ENCODE results near the gene TMEM120A.

Gene TMEM120A

DNA sequence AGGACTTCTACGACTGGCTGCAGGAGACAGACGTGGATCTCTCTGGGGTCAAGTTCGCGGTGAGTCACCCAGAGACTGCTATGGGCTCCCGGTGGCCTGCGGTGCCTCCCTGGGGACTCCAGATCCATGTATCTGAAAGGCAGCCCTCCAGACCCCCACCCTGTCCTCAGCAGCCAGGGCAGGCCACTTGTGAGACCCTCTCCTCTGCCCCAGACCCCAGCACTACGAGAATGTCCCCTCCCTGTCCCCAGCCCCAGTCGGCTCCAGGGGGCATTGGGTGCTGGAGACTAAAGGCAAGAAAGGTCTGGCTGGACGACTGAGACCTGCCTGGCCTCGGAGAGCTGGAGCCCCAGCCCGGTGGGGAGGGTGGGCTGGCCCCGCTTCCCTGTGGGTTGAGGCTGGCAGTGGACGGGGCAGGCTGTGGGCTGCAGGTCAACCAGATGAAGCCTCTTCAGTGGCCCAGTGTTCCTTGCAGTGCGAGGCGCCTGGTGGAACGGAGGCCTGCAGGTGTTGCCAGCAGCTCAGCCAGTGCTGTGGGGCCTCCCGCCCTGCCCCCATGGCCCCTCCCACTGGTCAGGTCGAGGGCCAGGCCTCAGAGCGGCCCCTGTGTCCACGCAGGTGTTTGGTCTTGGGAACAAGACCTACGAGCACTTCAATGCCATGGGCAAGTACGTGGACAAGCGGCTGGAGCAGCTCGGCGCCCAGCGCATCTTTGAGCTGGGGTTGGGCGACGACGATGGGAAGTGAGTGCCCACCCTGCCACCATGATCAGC is 13.8 kb downstream of the TMEM120A start:
- no peak for DNase-seq

DNA sequence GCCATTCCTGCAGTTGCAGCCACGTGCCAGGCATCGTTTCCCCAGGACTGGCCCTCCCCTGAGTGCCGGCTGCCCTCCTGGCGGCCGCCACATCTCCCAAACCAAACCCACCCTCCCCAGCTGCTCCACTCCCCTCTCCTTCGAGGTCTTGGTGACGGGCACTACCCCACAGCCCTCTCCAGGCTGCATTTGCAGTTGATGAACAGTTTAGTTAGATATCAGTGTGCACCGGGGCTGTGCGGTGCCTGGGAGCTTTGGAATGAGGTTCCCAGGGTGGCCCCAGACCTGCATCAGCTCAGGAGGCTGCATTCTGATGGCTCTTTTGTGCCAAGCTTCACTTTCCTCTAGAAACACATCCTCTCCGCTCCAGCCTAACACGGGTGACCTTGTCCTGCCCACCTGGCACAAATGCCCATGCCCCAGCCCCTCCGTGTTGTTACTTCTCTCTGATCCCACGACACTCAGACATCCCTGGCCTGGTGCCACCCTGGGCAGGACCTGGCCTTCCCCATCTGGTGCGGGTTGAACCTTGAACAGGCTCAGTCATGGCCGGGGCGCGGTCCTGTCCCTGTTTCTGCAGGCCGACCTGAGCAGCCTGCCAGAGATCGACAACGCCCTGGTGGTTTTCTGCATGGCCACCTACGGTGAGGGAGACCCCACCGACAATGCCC is 14.5 kb downstream of the TMEM120A start:
- DNase-seq = no peak

GRCh38 chr7:75977743-75978142 is 16.7 kb downstream of the TMEM120A start:
- DNase-seq = no peak

DNA sequence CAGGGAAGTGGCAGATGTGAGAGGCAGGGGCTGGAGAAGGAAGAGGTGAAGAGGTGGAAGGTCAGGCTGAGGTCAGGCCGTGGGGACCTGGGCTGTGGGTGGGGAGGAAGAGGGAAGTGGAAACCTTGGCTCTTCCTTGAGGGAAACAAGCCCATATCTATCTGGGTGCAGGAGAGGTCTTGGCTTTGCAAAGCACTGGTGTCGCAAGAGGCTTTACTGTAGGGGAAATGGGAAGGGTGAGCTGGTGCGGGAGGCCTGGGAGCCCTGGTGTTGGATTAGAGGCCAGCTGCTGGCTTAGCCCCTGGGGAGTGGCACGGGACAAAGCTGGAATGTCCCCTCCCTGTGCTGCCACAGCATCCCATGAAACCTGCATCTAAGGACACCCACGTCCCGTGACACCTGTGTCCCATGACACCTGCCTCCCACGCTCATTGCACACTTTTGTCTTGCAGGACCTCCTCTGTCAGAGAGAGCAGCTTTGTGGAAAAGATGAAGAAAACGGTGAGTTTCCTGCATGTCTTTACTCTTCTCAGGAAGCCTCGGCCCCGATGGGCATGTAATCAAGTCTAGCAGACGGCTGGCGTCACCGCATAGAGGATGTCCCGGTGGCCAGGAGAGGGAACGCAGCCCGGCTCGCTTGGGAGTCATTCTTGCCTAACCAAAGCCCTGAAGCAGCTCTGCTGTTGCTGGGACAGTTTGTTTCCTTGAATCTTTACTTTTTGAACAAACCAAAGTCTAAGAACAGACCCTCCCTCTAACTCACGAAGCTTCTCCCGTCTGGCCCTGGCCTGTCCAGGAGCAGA is 22.2 kb downstream of the TMEM120A start:
- no peak for DNase-seq

DNA sequence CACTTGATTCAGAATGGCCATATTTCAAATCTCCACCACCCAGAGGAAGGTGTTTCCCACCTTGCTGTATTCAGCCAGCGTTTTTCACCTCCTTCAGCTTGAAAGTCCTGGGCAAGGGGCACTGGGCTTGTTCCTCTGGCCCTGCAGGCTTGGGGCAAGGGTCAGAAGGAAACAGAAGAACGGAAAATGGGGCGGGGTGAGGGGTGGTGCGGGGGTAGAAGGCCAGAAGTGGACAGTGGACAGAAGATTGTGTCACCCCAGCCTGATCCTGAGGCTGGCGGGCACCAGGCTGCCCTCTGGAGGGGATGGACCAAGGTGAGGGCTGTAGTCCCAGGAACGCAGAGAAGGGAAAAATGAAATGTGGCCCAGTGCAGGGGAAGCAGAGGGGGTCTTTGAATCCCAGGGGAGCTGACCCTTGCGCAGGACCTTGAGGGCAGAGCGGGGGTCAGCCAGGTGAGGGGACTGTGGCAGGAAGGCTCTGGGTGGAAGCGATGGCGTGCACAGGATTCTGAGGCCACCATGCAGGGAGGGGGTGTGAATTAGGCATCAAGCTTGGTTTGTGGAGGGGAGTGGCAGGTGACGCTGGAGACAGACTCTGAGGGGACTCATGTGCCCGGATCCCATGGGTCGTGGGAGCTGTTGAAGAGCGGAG is 23.0 kb downstream of the TMEM120A start:
- no peak for DNase-seq

DNA sequence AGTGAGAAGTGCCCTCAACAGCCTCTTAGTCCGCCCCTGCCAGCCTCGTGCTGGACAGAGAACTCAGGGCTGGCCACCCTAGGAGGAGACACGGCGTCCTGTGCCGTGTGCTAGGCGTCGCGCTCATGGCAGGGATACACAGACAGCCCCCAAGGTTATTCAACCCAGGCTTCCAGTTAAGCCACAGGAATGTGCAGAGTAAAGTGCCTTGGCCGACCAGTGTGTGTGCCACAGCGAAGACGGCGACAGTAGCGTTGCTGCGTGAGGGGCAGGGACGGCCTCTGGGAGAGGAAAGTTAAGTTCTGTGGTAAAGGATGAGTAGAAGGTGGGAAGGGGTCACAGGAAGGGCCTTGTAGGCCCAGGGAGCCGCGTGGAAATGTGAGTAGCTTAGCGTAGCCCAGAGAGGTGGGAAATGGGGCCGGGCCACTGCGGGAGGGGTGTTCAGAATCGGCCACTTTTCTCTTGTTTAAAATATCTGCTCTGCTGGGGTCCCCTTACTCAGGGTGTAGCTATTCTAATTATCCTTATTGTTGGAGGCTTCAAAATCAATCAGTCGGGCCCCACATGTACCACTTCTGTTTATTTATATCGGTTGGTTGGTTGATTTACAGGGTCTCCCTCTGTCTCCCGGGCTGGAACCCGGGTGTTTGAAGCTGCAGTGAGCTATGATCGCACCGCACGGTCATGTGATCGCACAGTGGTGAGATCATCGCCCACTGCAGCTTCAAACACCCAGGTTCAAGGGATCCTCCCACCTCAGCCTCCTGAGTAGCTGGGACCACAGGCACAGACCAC is 24.5 kb downstream of the TMEM120A start:
- DNase-seq = no peak

DNA sequence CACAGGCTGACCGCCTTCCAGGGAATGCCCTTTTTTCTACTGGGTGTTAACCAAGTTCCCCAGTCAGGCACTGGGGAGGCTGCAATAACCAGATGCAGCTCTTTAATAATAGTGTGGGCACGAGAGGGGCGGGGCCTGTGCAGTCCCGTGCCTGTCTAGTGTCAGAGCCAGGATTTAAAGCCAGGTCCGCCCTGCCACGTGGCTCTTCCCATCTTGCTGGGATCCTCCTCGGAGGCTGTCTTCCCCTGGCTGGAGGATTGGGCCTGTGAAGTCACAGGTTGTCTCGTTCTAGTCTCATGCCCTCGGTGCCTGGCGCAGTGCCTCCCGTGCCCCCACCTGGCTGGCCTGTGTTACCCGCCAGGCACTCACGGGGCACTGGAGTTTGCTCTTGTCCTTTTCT is 25.2 kb downstream of the TMEM120A start:
- no peak for DNase-seq

DNA sequence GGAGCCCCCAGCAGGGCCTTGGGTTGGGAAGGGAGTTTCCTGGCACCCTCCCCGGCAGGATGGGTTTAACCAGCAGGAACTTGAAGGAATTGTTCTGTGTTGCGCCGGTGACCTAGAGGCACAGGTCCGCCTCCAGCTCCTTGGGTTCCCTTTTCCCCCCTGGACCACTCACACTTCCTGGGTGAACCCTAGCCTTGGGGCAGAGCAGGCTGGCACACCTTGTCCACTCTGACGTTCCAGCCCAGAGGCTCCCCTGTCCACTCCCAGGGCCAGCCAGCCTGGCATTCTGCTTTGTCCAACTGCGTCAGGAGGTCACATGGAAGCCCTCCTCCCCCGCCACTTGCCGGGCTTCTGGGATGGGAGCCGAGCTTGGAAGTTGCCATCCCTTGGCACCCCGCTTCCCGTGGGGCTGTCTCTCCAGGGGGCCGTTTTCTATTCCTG is 25.8 kb downstream of the TMEM120A start:
- no peak for DNase-seq

GRCh38 chr7:75968012-75968411 is 26.4 kb downstream of the TMEM120A start:
- DNase-seq = no peak

- DNase-seq = no peak
These were observed 26.9 kb downstream of the TMEM120A start for GRCh38 chr7:75967487-75967997.

DNA sequence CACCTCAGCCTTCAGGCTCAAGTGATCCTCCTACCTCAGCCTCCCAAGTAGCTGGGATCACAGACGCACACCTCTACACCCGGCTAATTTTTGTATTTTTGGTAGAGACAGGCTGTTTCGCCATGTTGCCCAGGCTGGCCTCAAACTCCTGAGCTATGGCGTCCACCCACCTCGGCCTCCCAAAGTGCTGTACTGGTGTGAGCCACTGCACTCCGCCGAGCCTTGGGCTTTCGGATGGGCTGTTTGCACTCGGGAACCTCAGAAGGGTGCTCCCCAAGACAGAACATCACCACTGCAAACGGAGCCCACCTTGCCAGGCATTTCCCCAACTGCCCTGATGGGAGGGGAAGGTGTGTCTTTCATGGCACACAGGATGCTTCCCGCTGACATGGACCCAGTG is 27.3 kb downstream of the TMEM120A start:
- no peak for DNase-seq

DNA sequence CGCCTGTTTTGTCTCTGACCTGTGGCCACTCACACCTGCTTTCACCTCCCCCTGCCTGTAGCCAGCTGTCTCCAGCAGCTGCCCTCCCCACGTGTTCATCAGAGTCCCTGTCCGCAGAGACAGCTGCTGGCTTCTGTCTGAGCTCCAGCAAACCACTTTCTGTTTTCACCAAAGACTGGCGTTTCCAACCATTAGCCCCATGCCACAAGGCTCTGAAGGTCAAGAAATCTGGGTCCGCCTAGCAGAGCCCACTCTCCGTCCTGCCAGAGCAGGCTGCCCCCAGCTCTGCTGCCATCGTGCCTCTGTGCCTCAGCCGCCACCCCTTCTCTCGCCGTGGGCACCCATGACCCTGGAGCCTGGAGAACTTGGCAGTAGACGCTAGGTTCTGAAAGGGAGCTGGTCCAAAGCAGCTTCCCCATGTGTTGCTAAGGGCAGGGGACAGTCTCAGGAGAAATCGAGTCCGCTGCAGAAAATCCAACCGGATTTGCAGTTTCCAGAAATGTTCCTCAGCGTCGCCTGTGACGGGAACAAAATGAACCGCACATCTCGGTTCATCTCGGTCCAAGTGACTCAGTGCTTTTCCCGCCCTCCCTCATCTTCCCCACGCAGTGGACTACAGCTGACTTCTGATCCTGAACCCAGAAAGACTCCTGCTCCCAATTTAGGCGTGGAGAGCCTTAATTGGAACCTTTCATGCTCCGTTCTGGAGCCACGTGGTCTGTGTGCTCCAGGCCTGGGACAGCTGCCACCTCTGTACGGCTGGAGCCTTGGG is 28.0 kb downstream of the TMEM120A start:
- no peak for DNase-seq

GRCh38 chr7:75965617-75966016 is 28.8 kb downstream of the TMEM120A start:
- no peak for DNase-seq

DNA sequence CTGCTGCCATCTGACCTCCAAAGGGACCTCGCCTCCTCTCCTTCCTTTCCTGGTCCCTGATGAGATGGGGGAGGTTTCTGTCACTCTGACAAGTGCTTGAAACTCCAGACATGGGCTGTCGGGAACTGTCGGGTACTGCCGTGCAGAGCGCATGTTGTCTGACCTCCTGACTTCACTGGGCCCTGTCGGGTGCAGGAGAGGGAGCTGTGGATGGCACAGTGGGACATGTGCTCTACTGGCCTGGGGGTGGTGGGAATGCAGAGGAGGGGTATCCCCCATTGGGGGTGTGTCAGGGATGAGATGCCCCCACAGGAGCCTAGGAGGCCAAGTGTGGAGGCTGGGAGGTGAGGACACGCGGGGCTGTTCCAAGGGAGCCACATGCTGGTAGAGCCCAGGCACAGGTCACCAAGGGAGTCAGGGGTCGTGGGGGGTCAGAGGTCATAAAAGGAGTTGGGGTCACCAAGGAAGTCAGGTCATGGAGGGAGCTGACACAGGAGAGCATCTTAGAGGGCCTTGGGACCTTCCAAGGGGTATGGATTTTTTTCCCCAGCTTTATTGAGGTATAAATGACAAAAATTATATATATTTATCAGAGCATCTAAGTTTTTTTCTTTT is 30.9 kb downstream of the TMEM120A start:
- no peak for DNase-seq

- no peak for DNase-seq
These were observed 31.6 kb downstream of the TMEM120A start for GRCh38 chr7:75962607-75963380.

GRCh38 chr7:75961218-75961617 is 33.2 kb downstream of the TMEM120A start:
- no peak for DNase-seq

GRCh38 chr7:75960372-75960771 is 34.0 kb downstream of the TMEM120A start:
- no peak for DNase-seq

- no peak for DNase-seq
These were observed 35.4 kb downstream of the TMEM120A start for GRCh38 chr7:75958802-75959543.
